K562 (cell line): ENCODE data around the gene XPC. TPM values are rescaled to one million over a fixed set of nuclear protein-coding genes. Genes with fewer than 3 reads are reported as not detected.

Experiments used
- ATAC-seq: fragments of 200-7000 bp; cut with Tn5 transposase; 3 replicates; pipeline ENCODE4 v1.9.1; 2020; ENCODE audit warnings: moderate library complexity
- BruUV-seq: library from RNA; stranded (reverse); fragments of 400-500 nt; replicated peaks from 2 replicates; lab custom pipeline; 2021; lab: Mats Ljungman, UMichigan
- CTCF ChIA-PET: fragments of 300-600 bp; formaldehyde crosslinking; extraction: SDS; loops from one replicate; lab custom pipeline; 2021; ENCODE audit warnings: low intra/inter-chr PET ratio; lab: Yijun Ruan, JAX
- POLR2A ChIA-PET: fragments of 300-600, 350-650 bp; sonication (Branson Sonifier 250); formaldehyde crosslinking; extraction: SDS; loops from one replicate; lab custom pipeline; 2021; ENCODE audit warnings: antibody characterized with exemption, inconsistent platforms; lab: Yijun Ruan, JAX
- DNase-seq, 4 experiments: peaks; one replicate each; pipeline versions ENCODE4 v3.0.0 to v3.0.0-alpha.2; 2011 to 2018; ENCODE audit warnings: low spot score in 3 of 4, mixed read lengths in 3 of 4; ENCODE audit errors: extremely low read depth in 1 of 4
- FAIRE-seq: peaks from 2 replicates; lab custom pipeline; 2011; peaks lifted over from hg19 to GRCh38; lab: Jason Lieb, UNC
- H2AFZ ChIP-seq: 2 replicates; pipeline ENCODE4 v1.6.0; 2011; ENCODE audit warnings: low read depth, low read length, control low read depth, inconsistent platforms
- H3K27ac ChIP-seq: fragments of 200-600 bp; 3 replicates; pipeline ENCODE4 v1.8.0; 2011; ENCODE audit warnings: low read depth, mild to moderate bottlenecking, control low read depth, inconsistent platforms, low read length, moderate library complexity, mixed read lengths; ENCODE audit errors: extremely low read depth
- H3K27me3 ChIP-seq, 2 experiments: fragments of 300-600 bp in 1 of 2; 2 replicates in 1 of 2; 3 replicates in 1 of 2; pipeline versions ENCODE4 v1.6.0 to v1.8.0; 2011; ENCODE audit warnings: inconsistent platforms in 2 of 2, low read length in 2 of 2, mild to moderate bottlenecking in 1 of 2, mixed read lengths in 1 of 2, moderate library complexity in 1 of 2; ENCODE audit not compliant: control insufficient read depth in 2 of 2, insufficient read depth in 2 of 2
- H3K36me3 ChIP-seq: fragments of 300-600 bp; 3 replicates; pipeline ENCODE4 v1.8.0; 2011; ENCODE audit warnings: mild to moderate bottlenecking, low read length, inconsistent platforms; ENCODE audit not compliant: control insufficient read depth, insufficient read depth
- H3K4me1 ChIP-seq, 2 experiments: fragments of 200-600 bp in 1 of 2; replicated peaks in 1 of 2; 2 replicates in 1 of 2; 3 replicates in 1 of 2; pipeline versions ENCODE4 v1.5.1 to v1.8.0; 2011; ENCODE audit warnings: inconsistent platforms in 2 of 2, low read length in 2 of 2, mild to moderate bottlenecking in 1 of 2, mixed read lengths in 1 of 2, moderate library complexity in 1 of 2; ENCODE audit not compliant: control insufficient read depth in 2 of 2, insufficient read depth in 2 of 2
- H3K4me2 ChIP-seq: 2 replicates; pipeline ENCODE4 v1.6.1; 2011; ENCODE audit warnings: low read length, control low read depth, inconsistent platforms, mixed read lengths; ENCODE audit not compliant: insufficient read depth
- H3K4me3 ChIP-seq: fragments of 200-600 bp; sonication (generic), shearing (Covaris generic); 2 replicates; pipeline ENCODE4 v1.5.1; 2016; ENCODE audit warnings: control low read depth, inconsistent platforms
- H3K79me2 ChIP-seq: fragments of 200-600 bp; 3 replicates; pipeline ENCODE4 v1.8.0; 2011; ENCODE audit warnings: low read length, inconsistent platforms; ENCODE audit not compliant: control insufficient read depth, insufficient read depth
- H3K9ac ChIP-seq, 2 experiments: 2 replicates each; pipeline versions ENCODE4 v1.6.0 to v1.6.1; 2011; ENCODE audit warnings: low read depth in 2 of 2, low read length in 2 of 2, control low read depth in 1 of 2, inconsistent platforms in 1 of 2, mild to moderate bottlenecking in 1 of 2, mixed read lengths in 1 of 2; ENCODE audit not compliant: insufficient read depth in 1 of 2
- H3K9me1 ChIP-seq: one replicate; pipeline ENCODE4 v1.6.0; 2011; ENCODE audit warnings: inconsistent platforms, mild to moderate bottlenecking, low read length, moderate library complexity; ENCODE audit not compliant: control insufficient read depth, insufficient read depth
- H3K9me3 ChIP-seq: replicated peaks from 2 replicates; pipeline ENCODE4 v1.5.1; 2011; ENCODE audit warnings: low read depth, low read length, inconsistent platforms; ENCODE audit not compliant: control insufficient read depth, insufficient read depth
- H4K20me1 ChIP-seq: replicated peaks from 2 replicates; pipeline ENCODE4 v1.6.1; 2011; ENCODE audit warnings: low read length, inconsistent platforms, mixed read lengths; ENCODE audit not compliant: control insufficient read depth, insufficient read depth
- ADNP ChIP-seq: fragments of 200-800 bp; sonication (Bioruptor generic); IDR thresholded peaks from 2 replicates; pipeline ENCODE4 v1.6.1; 2016; ENCODE audit warnings: missing genetic modification characterization, missing compliant biosample characterization
- CEBPB ChIP-seq: fragments of 450-650 bp; IDR thresholded peaks from 2 replicates; pipeline ENCODE4 v1.6.1; 2016; ENCODE audit warnings: missing genetic modification characterization, missing compliant biosample characterization
- HNRNPK ChIP-seq: fragments of 200-400 bp; formaldehyde crosslinking; IDR thresholded peaks from one replicate; pipeline ENCODE4 v1.6.1; 2018; ENCODE audit warnings: mild to moderate bottlenecking, low read depth, low read length; ENCODE audit not compliant: poor library complexity, severe bottlenecking
- HNRNPL ChIP-seq: fragments of 200-400 bp; formaldehyde crosslinking; IDR thresholded peaks from 2 replicates; pipeline ENCODE4 v1.6.1; 2017; ENCODE audit warnings: low read depth, mild to moderate bottlenecking, low read length
- KDM1A ChIP-seq, 2 experiments: fragments of 450-650 bp; IDR thresholded peaks; 2 replicates each; pipeline ENCODE4 v1.6.1; 2016; ENCODE audit warnings: mild to moderate bottlenecking in 2 of 2
- MED1 ChIP-seq: sonication (generic); formaldehyde crosslinking; IDR thresholded peaks from 2 replicates; pipeline ENCODE4 v1.8.1; 2023; ENCODE audit warnings: missing genetic modification reagents, borderline replicate concordance
- PATZ1 ChIP-seq: fragments of 250-450 bp; sonication (Bioruptor Pico); IDR thresholded peaks from 2 replicates; pipeline ENCODE4 v1.5.0; 2020; ENCODE audit warnings: mild to moderate bottlenecking, borderline replicate concordance
- POLR3G ChIP-seq: IDR thresholded peaks from 2 replicates; pipeline ENCODE4 v1.6.1; 2011; ENCODE audit not compliant: insufficient read length, insufficient replicate concordance; ENCODE audit errors: extremely low read depth
- SMARCA4 ChIP-seq: fragments of 450-650 bp; IDR thresholded peaks from 2 replicates; pipeline ENCODE4 v1.6.1; 2016
- SRSF1 ChIP-seq: fragments of 200-400 bp; formaldehyde crosslinking; IDR thresholded peaks from 2 replicates; pipeline ENCODE4 v1.6.1; 2017; ENCODE audit warnings: mild to moderate bottlenecking, low read depth, low read length, moderate library complexity
- STAT5A ChIP-seq: IDR thresholded peaks from 2 replicates; pipeline ENCODE4 v1.6.1; 2012; ENCODE audit warnings: low read length, inconsistent platforms, borderline replicate concordance
- U2AF1 ChIP-seq: fragments of 200-400 bp; formaldehyde crosslinking; optimal IDR thresholded peaks from 2 replicates; pipeline ENCODE3; 2017; ENCODE audit warnings: mild to moderate bottlenecking, low read depth, low read length, moderate library complexity
- VEZF1 ChIP-seq: fragments of 200-800 bp; sonication (Bioruptor generic); IDR thresholded peaks from 2 replicates; pipeline ENCODE4 v1.6.1; 2017; ENCODE audit warnings: missing genetic modification characterization, missing compliant biosample characterization
- WHSC1 ChIP-seq: IDR thresholded peaks from one replicate; pipeline ENCODE4 v1.6.1; 2012; ENCODE audit warnings: low read length, control low read depth, inconsistent platforms
- ZNF224 ChIP-seq: sonication (generic); formaldehyde crosslinking; IDR thresholded peaks from 2 replicates; pipeline ENCODE4 v1.8.0; 2022; ENCODE audit warnings: mild to moderate bottlenecking, missing genetic modification reagents
- ZNF23 ChIP-seq: fragments of 250-450 bp; sonication (Bioruptor Pico); IDR thresholded peaks from 2 replicates; pipeline ENCODE4 v1.4.0; 2020; ENCODE audit warnings: mild to moderate bottlenecking
- WGBS: fragments of 100-300 bp; shearing (Covaris generic); methylation state at CpG from one replicate; pipeline ENCODE4 v1.1.6; 2016; ENCODE audit warnings: low coverage, mixed read lengths; ENCODE audit not compliant: insufficient coverage; ENCODE audit errors: missing lambda C conversion rate; 5-methylcytosine and 5-hydroxymethylcytosine counted together
- in situ Hi-C: fragments of 300-500 bp; cut with MboI; formaldehyde crosslinking; loops from 4 replicates; pipeline ENCODE4 v1.15.0; 2018; ENCODE audit warnings: inconsistent platforms, mixed read lengths
- intact Hi-C: fragments of 100-400 bp; cut with micrococcal nuclease; formaldehyde crosslinking; loops from 2 replicates; pipeline ENCODE4 v1.14.2; 2022
- polyA plus RNA-seq, 8 experiments: library from polyadenylated mRNA; depleted of rRNA in 4 of 8; stranded (reverse) in 5 of 8; unstranded in 3 of 8; fragments of >200 nt; fragmentation: Nextera tagmentation in 2 of 8; fragmentation: Illumina TruSeq in 1 of 8; extraction: Ambion mirVana in 2 of 8; extraction: Trizol in 1 of 8; gene quantifications; 2 replicates each; pipeline versions ENCODE4 v1.2.1 to v1.2.3, GENCODE V29; 2011 to 2014; ENCODE audit warnings: inconsistent platforms in 1 of 8, missing spikeins in 1 of 8
- total RNA-seq, 7 experiments: library from RNA; depleted of rRNA in 6 of 7; stranded (reverse); fragments of >200 nt in 6 of 7; fragmentation: Illumina TruSeq in 2 of 7; extraction: Trizol in 2 of 7; gene quantifications; 2 replicates each; pipeline versions ENCODE4 v1.2.1 to v1.2.3, GENCODE V29; 2011 to 2021; ENCODE audit warnings: low replicate concordance in 1 of 7
- TF ChIP-seq, protein P1 (sequence below): fragments of 250-450 bp; sonication (Bioruptor Pico); IDR thresholded peaks from 2 replicates; pipeline ENCODE4 v1.4.0; 2020; ENCODE audit warnings: mild to moderate bottlenecking
- TF ChIP-seq, protein P2 (sequence below): fragments of 250-450 bp; sonication (Bioruptor Pico); IDR thresholded peaks from 2 replicates; pipeline ENCODE4 v1.5.0; 2020; ENCODE audit warnings: mild to moderate bottlenecking

The XPC gene
- total and polyA plus RNA-seq, 9 of the 15 experiments (the other 6 are each of a cell fraction or from before 2014, with no cell fraction given): 3.8 to 54.7 (median 41.3) TPM

- Histone ChIP-seq H3K79me2 (no peaks in the 10 kb centered on the region), H3K36me3 (no peaks in the 10 kb centered on the region), H4K20me1 (no peaks in the 10 kb centered on the region), H3K4me1 (peaks cover 28 to 51% of the 10 kb centered on the region in 2 experiments), H2AFZ (peak overlapping the region; percentile 58; the same call in 1 of the 2 replicates), H3K9me3 (no peaks in the 10 kb centered on the region), H3K9me1 (no peaks in the 10 kb centered on the region), H3K27ac (no peak overlapping the region), H3K4me3 (no peak overlapping the region), H3K27me3 (no peaks in the 10 kb centered on the region), H3K4me2 (no peak overlapping the region), H3K9ac (no peak overlapping the region; a peak in 1 of 4 replicates)
- ChIA-PET CTCF (no interaction called here), POLR2A (interaction anchor here (0.9 to 5.4 kb wide), 6 partner anchors 8 to 252 kb away, joined by 3 to 22 read pairs (median 13); no protein-coding TSS in a partner anchor)
- FAIRE-seq (no peak), DNase-seq (no peak), ATAC-seq (no peak)
- intact Hi-C loops: no loop called here
- no TSS peak for BruUV-seq
- 50% methylated on average over 3 of the region's 3 CpGs for WGBS
- in situ Hi-C loops: no loop called here
- TF ChIP-seq VEZF1 (CRISPR knock-in tag): 0 out of 2 replicates have a peak, but pooled peaks have one; percentile 2
- no peak for TF ChIP-seq HNRNPK
- no peak for TF ChIP-seq MED1 (CRISPR knock-in tag)
- TF ChIP-seq PATZ1 (CRISPR knock-in tag): no peak
- TF ChIP-seq, protein P1, sequence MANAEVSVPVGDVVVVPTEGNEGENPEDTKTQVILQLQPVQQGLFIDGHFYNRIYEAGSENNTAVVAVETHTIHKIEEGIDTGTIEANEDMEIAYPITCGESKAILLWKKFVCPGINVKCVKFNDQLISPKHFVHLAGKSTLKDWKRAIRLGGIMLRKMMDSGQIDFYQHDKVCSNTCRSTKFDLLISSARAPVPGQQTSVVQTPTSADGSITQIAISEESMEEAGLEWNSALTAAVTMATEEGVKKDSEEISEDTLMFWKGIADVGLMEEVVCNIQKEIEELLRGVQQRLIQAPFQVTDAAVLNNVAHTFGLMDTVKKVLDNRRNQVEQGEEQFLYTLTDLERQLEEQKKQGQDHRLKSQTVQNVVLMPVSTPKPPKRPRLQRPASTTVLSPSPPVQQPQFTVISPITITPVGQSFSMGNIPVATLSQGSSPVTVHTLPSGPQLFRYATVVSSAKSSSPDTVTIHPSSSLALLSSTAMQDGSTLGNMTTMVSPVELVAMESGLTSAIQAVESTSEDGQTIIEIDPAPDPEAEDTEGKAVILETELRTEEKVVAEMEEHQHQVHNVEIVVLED: no peak
- no peak for TF ChIP-seq CEBPB (tag)
- TF ChIP-seq STAT5A: no peak
- TF ChIP-seq SRSF1: no peak
- no peak for TF ChIP-seq WHSC1
- TF ChIP-seq POLR3G: no peak
- no peak for TF ChIP-seq SMARCA4
- TF ChIP-seq KDM1A (IDR thresholded peaks at IDR 0.05): peak; percentile 78 to 82
- no peak for TF ChIP-seq ZNF224 (CRISPR knock-in tag)
- TF ChIP-seq, protein P2, sequence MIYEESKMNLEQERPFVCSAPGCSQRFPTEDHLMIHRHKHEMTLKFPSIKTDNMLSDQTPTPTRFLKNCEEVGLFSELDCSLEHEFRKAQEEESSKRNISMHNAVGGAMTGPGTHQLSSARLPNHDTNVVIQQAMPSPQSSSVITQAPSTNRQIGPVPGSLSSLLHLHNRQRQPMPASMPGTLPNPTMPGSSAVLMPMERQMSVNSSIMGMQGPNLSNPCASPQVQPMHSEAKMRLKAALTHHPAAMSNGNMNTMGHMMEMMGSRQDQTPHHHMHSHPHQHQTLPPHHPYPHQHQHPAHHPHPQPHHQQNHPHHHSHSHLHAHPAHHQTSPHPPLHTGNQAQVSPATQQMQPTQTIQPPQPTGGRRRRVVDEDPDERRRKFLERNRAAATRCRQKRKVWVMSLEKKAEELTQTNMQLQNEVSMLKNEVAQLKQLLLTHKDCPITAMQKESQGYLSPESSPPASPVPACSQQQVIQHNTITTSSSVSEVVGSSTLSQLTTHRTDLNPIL: no peak
- no peak for TF ChIP-seq U2AF1
- TF ChIP-seq ZNF23: no peak
- TF ChIP-seq ADNP (tag): peak; percentile 62
- no peak for TF ChIP-seq HNRNPL
Measured at GRCh38 chr3:14212032-14212431, 33.6 kb upstream of the XPC start.
